ENCODE data around the gene RHBDL3. TPM values are rescaled to one million over a fixed set of nuclear protein-coding genes. Genes with fewer than 3 reads are reported as not detected.

RHBDL3 gene
- total RNA-seq, 1 donor from 2014 or later, result 124 TPM

DNA sequence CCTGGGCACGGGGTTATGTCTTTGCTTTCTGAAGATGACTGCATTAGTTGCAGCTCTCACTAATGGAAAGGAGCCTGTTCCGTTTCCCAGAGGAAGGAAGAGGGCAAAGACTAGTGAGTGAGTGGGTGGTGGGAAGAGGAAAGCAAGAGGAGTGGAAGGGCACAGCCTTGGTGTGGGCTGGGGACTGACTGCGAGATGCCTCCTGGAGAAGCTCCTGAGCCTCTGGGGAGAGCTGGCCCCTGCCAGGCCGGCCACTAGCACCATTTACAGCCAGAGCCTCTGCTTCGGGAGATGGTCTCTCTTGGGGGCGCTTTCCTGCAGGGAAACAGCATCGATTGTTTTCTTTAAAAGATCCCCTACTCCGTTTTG lies 825 bp upstream of the RHBDL3 start:
- peaks cover 16% of the 10 kb centered on the region for H3K27me3 Mint-ChIP-seq (ENCODE audit: unreplicated experiment)
- peaks cover 59% of the 10 kb centered on the region for H3K4me1 Mint-ChIP-seq (ENCODE audit: low read depth, unreplicated experiment)
- peak overlapping the region; percentile 89 for H3K4me3 Mint-ChIP-seq (ENCODE audit: unreplicated experiment)
- H3K9me3 Mint-ChIP-seq (ENCODE audit: unreplicated experiment), result peaks cover 41% of the 10 kb centered on the region
- H3K36me3 Mint-ChIP-seq (ENCODE audit: unreplicated experiment), result peaks cover 9% of the 10 kb centered on the region
- TF ChIP-seq CTCF (IDR thresholded peaks at IDR 0.05; ENCODE audit: partially characterized antibody, unreplicated experiment), result no peak
- H3K27ac Mint-ChIP-seq (ENCODE audit: unreplicated experiment), result peak overlapping the region; percentile 98
- DNase-seq, result peak; percentile 59

- no peak for TF ChIP-seq CTCF (IDR thresholded peaks at IDR 0.05; ENCODE audit: partially characterized antibody, unreplicated experiment)
- Mint-ChIP-seq H3K9me3 (ENCODE audit: unreplicated experiment) (peaks cover 39% of the 10 kb centered on the region), H3K27ac (ENCODE audit: unreplicated experiment) (no peak overlapping the region), H3K4me1 (ENCODE audit: low read depth, unreplicated experiment) (peaks cover 53% of the 10 kb centered on the region), H3K4me3 (ENCODE audit: unreplicated experiment) (no peak overlapping the region), H3K27me3 (ENCODE audit: unreplicated experiment) (peaks cover 16% of the 10 kb centered on the region), H3K36me3 (ENCODE audit: unreplicated experiment) (peaks cover 9% of the 10 kb centered on the region)
- DNase-seq, result no peak
Observed at GRCh38 chr17:32266051-32266388, 388 bp downstream of the RHBDL3 start.

DNA sequence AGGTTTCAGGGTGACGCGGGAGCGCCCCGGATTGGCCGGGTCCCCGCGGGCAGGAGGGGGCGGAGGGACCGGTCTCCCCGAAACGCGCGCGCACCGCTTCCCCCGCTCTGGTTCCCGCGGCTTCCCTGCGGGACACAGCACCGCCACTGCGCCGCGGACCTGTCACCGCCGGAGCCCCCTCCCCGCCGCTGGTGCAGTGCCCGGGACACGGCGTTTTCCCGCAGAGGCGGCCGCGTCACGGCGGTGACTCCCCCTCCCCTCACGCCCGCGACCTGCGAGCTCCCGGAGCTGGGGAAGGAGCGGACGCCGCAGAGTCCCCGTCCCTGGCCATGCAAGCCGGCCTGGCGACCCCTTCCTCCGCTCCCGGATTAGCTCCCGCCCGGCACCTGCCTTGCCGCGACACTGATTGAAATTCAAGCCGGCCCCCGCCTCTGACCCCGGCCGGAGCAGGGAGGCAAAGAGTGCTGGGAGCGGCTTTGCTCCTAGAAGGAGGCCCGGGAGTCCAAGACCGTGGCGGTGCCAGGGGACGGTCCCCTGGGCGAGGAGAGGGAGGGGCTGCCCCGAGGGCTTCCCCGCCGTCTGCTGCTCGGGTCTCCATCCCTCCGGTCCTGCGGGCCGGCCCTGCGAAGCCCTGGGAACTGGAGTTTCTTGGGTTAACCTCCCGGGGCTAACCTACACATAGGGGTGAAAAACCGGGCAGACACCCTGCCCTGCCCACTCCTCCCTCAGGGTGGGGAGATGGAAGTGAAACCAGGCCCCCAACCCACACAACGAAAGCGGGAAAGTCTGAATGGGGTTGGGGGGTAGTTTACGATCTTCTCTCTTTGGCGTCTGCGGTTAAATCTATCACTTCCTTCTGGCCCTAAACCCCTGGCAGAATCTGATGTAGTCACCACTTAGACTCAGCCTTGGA lies 1.0 kb downstream of the RHBDL3 start:
- Mint-ChIP-seq H3K27me3 (ENCODE audit: unreplicated experiment) (peaks cover 16% of the 10 kb centered on the region), H3K4me1 (ENCODE audit: low read depth, unreplicated experiment) (peaks cover 52% of the 10 kb centered on the region), H3K9me3 (ENCODE audit: unreplicated experiment) (peaks cover 36% of the 10 kb centered on the region), H3K27ac (ENCODE audit: unreplicated experiment) (peak overlapping the region; percentile 96), H3K4me3 (ENCODE audit: unreplicated experiment) (peak overlapping the region; percentile 97), H3K36me3 (ENCODE audit: unreplicated experiment) (peaks cover 9% of the 10 kb centered on the region)
- peak; percentile 78 for DNase-seq
- no peak for TF ChIP-seq CTCF (IDR thresholded peaks at IDR 0.05; ENCODE audit: partially characterized antibody, unreplicated experiment)

GRCh38 chr17:32267690-32268205 lies 2.1 kb downstream of the RHBDL3 start:
- H3K4me1 Mint-ChIP-seq (ENCODE audit: low read depth, unreplicated experiment), result peaks cover 54% of the 10 kb centered on the region
- H3K27me3 Mint-ChIP-seq (ENCODE audit: unreplicated experiment), result peaks cover 16% of the 10 kb centered on the region
- H3K4me3 Mint-ChIP-seq (ENCODE audit: unreplicated experiment), result peak overlapping the region; percentile 97
- H3K36me3 Mint-ChIP-seq (ENCODE audit: unreplicated experiment), result peaks cover 9% of the 10 kb centered on the region
- DNase-seq, result peak; percentile 62
- peak overlapping the region; percentile 96 for H3K27ac Mint-ChIP-seq (ENCODE audit: unreplicated experiment)
- no peak for TF ChIP-seq CTCF (IDR thresholded peaks at IDR 0.05; ENCODE audit: partially characterized antibody, unreplicated experiment)
- H3K9me3 Mint-ChIP-seq (ENCODE audit: unreplicated experiment), result peaks cover 34% of the 10 kb centered on the region

DNA sequence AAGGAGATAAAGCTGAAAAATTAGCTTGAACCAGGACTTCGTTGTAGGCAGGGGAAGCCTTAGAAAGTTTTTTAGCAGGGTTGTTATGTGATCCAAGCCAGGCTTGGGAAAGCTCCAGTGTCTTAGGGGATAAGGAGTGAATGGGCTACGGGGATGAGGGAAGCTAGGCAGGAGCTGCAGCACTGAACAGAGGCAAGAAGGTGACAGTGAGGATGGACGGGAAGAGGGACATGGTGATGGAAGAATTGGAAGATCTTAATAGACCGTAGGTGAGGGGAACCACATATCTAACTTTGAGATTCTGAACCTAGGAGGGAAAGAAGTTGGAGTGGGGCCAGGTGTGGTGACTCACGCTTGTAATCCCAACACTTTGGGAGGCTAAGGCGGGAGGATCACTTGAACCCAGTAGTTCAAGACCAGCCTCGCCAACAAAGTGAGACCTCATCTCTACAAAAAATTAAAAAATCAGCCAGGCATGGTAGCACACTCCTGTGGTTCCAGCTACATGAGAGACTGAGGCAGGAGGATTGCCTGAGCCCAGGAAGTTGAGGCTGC lies 3.2 kb downstream of the RHBDL3 start:
- Mint-ChIP-seq H3K9me3 (ENCODE audit: unreplicated experiment) (peaks cover 31% of the 10 kb centered on the region), H3K4me1 (ENCODE audit: low read depth, unreplicated experiment) (peaks cover 50% of the 10 kb centered on the region), H3K27ac (ENCODE audit: unreplicated experiment) (peak overlapping the region; percentile 96), H3K27me3 (ENCODE audit: unreplicated experiment) (peaks cover 16% of the 10 kb centered on the region), H3K36me3 (ENCODE audit: unreplicated experiment) (peaks cover 5% of the 10 kb centered on the region), H3K4me3 (ENCODE audit: unreplicated experiment) (peak overlapping the region; percentile 97)
- no peak for TF ChIP-seq CTCF (IDR thresholded peaks at IDR 0.05; ENCODE audit: partially characterized antibody, unreplicated experiment)
- no peak for DNase-seq

Data from glutamatergic neuron (in vitro differentiated cells).